HCT116 (cell line): ENCODE measurements around the gene EXOC4.

ENCODE experiments used
- CEBPB ChIP-seq: IDR thresholded peaks from 2 replicates; pipeline ENCODE4 v1.6.1; 2012; ENCODE audit warnings: low read depth
- CTCF ChIP-seq, 3 experiments: fragments of 200-600 bp in 1 of 3; sonication (generic) in 1 of 3; IDR thresholded peaks in 2 of 3; conservative IDR thresholded peaks in 1 of 3; 2 replicates each; pipeline ENCODE4 v1.5.1; 2012 to 2017; ENCODE audit warnings: low read depth in 2 of 3, low read length in 2 of 3, antibody characterized with exemption in 1 of 3, borderline replicate concordance in 1 of 3, control low read depth in 1 of 3, mild to moderate bottlenecking in 1 of 3, mixed read lengths in 1 of 3, mixed run types in 1 of 3, moderate library complexity in 1 of 3; ENCODE audit not compliant: insufficient read depth in 1 of 3
- EZH2 ChIP-seq: fragments of 200-600 bp; sonication (generic); IDR thresholded peaks from 2 replicates; pipeline ENCODE4 v1.6.1; 2017; ENCODE audit warnings: antibody characterized with exemption, mixed run types
- EZH2phosphoT487 ChIP-seq: fragments of 200-600 bp; IDR thresholded peaks from 2 replicates; pipeline ENCODE4 v1.6.1; 2018; ENCODE audit warnings: antibody characterized with exemption, borderline replicate concordance
- FOSL1 ChIP-seq: IDR thresholded peaks from 2 replicates; pipeline ENCODE4 v1.6.1; 2012; ENCODE audit warnings: low read depth
- JUND ChIP-seq: IDR thresholded peaks from 2 replicates; pipeline ENCODE4 v1.6.1; 2012
- MAX ChIP-seq: IDR thresholded peaks from 2 replicates; pipeline ENCODE4 v1.6.1; 2012
- POLR2AphosphoS5 ChIP-seq: IDR thresholded peaks from 2 replicates; pipeline ENCODE4 v1.6.1; 2011; ENCODE audit warnings: mild to moderate bottlenecking, low read depth, low read length, moderate library complexity
- REST ChIP-seq: IDR thresholded peaks from 2 replicates; pipeline ENCODE4 v1.6.1; 2012; ENCODE audit warnings: low read depth
- SIN3A ChIP-seq: IDR thresholded peaks from 2 replicates; pipeline ENCODE4 v1.6.1; 2012; ENCODE audit warnings: low read depth
- ZFX ChIP-seq: fragments of 450-650 bp; IDR thresholded peaks from 2 replicates; pipeline ENCODE4 v1.6.1; 2017
- TF ChIP-seq, protein P1 (sequence below): IDR thresholded peaks from 2 replicates; pipeline ENCODE4 v1.6.1; 2012
- TF ChIP-seq, protein P2 (sequence below): IDR thresholded peaks from 2 replicates; pipeline ENCODE4 v1.6.1; 2011; ENCODE audit warnings: mild to moderate bottlenecking, low read length, moderate library complexity; ENCODE audit not compliant: insufficient replicate concordance; ENCODE audit errors: extremely low read depth

DNA sequence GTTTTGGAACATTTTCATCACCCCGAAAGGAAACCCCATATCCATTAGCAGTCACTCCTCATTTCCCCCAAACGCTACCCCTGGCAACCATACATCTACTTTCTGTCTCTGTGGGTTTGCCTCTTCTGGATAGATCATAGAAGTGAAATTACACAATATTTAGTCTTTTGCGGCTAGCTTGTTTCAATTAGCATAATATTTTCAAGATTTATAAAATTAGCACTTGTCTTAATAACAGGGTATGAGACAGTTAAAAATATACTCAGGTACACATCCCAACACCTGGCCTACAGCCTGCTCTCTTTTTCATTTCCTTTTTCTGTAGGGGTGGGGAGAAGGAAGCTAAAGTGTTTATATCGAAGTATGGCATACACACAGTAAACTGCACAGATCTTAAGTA lies 792.8 kb downstream of the EXOC4 start:
- TF ChIP-seq CEBPB (no peak), REST (no peak), CTCF (IDR thresholded peaks at IDR 0.05 in 2 of 3, conservative IDR thresholded peaks at IDR 0.05 in 1 of 3; ENCODE audit: borderline replicate concordance in 1 of 3, insufficient read depth in 1 of 3, low read depth in 2 of 3, low read length in 2 of 3) (no peak), FOSL1 (no peak), MAX (no peak), JUND (no peak), EZH2 (no peak), SIN3A (no peak), ZFX (no peak), POLR2AphosphoS5 (no peak), EZH2phosphoT487 (no peak)
- TF ChIP-seq, protein P1, sequence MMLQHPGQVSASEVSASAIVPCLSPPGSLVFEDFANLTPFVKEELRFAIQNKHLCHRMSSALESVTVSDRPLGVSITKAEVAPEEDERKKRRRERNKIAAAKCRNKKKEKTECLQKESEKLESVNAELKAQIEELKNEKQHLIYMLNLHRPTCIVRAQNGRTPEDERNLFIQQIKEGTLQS = no peak
- TF ChIP-seq, protein P2, sequence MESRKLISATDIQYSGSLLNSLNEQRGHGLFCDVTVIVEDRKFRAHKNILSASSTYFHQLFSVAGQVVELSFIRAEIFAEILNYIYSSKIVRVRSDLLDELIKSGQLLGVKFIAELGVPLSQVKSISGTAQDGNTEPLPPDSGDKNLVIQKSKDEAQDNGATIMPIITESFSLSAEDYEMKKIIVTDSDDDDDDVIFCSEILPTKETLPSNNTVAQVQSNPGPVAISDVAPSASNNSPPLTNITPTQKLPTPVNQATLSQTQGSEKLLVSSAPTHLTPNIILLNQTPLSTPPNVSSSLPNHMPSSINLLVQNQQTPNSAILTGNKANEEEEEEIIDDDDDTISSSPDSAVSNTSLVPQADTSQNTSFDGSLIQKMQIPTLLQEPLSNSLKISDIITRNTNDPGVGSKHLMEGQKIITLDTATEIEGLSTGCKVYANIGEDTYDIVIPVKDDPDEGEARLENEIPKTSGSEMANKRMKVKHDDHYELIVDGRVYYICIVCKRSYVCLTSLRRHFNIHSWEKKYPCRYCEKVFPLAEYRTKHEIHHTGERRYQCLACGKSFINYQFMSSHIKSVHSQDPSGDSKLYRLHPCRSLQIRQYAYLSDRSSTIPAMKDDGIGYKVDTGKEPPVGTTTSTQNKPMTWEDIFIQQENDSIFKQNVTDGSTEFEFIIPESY = no peak
